Heart left ventricle (tissue), 16 donors: Measurements from ENCODE around the gene ATXN1. TPM values are rescaled to one million over a fixed set of nuclear protein-coding genes. Genes with fewer than 3 reads are reported as not detected.

ENCODE experiments used
- ATAC-seq, 4 donors: fragments of 200-7000 bp; cut with Tn5 transposase; one replicate each; pipeline ENCODE4 v1.9.1; 2020 to 2022; ENCODE audit warnings: moderate library complexity in 4 of 4, mild to moderate bottlenecking in 3 of 4, moderate number of reproducible peaks in 1 of 4
- DNase-seq, 5 donors: peaks; one replicate each; pipeline ENCODE4 v3.0.0-alpha.2; 2020
- H3K27ac ChIP-seq, 12 donors: fragments of 200-600 bp; sonication (generic) in 4 of 12; one replicate each; pipeline versions ENCODE4 v1.5.0 to v1.8.0; 2016 to 2022; ENCODE audit warnings: mild to moderate bottlenecking in 2 of 12
- H3K27me3 ChIP-seq, 9 donors: fragments of 200-600 bp; sonication (generic) in 2 of 9; one replicate each; pipeline versions ENCODE4 v1.5.1 to v1.8.0; 2016 to 2022; ENCODE audit warnings: mild to moderate bottlenecking in 3 of 9
- H3K36me3 ChIP-seq, 9 donors: fragments of 200-600 bp; sonication (generic) in 2 of 9; one replicate each; pipeline versions ENCODE4 v1.5.0 to v1.8.0; 2018 to 2022; ENCODE audit warnings: mild to moderate bottlenecking in 2 of 9
- H3K4me1 ChIP-seq, 12 donors: fragments of 200-600 bp; sonication (generic) in 4 of 12; one replicate each; pipeline versions ENCODE4 v1.5.0 to v1.8.0; 2016 to 2022; ENCODE audit warnings: mild to moderate bottlenecking in 3 of 12
- H3K4me3 ChIP-seq, 12 donors: fragments of 200-600 bp; sonication (generic) in 4 of 12; one replicate each; pipeline versions ENCODE4 v1.5.0 to v1.8.0; 2017 to 2022; ENCODE audit warnings: mild to moderate bottlenecking in 9 of 12, moderate library complexity in 4 of 12
- H3K9me3 ChIP-seq, 12 donors: fragments of 200-600 bp; sonication (generic) in 4 of 12; one replicate each; pipeline versions ENCODE4 v1.5.0 to v1.8.0; 2016 to 2022; ENCODE audit warnings: mild to moderate bottlenecking in 1 of 12
- POLR2A ChIP-seq, 2 donors: fragments of 450-650 bp; IDR thresholded peaks; one replicate each; pipeline ENCODE4 v1.6.1; 2017; ENCODE audit warnings: antibody characterized with exemption in 2 of 2, mild to moderate bottlenecking in 2 of 2, moderate library complexity in 2 of 2
- WGBS, 4 donors: extraction: QIAGEN DNeasy Blood & Tissue Kit in 2 of 4; methylation state at CpG; one replicate each; pipeline versions ENCODE4 v1.1.5 to v1.1.7; 2013 to 2018; 5-methylcytosine and 5-hydroxymethylcytosine counted together
- intact Hi-C, 10 donors: fragments of 100-400 bp; cut with DNase I; formaldehyde crosslinking; loops; one replicate each; pipeline versions ENCODE4 v1.11.1 to v1.14.2; 2022
- polyA plus RNA-seq, 2 donors: library from polyadenylated mRNA; stranded (reverse); fragments of 200-250 nt; gene quantifications; one replicate each; pipeline ENCODE4 v1.2.3, GENCODE V29; 2013
- total RNA-seq, 9 donors: library from RNA; depleted of rRNA in 2 of 9; stranded (reverse); fragments of >200 nt in 2 of 9; fragmentation: NEBNext Ultra II Directional in 3 of 9; extraction: Animal tissue kit (Norgen Biotek cat#: 25700) in 3 of 9; gene quantifications; one replicate each; pipeline versions ENCODE4 v1.1.0 to v1.2.4, GENCODE V29; 2016 to 2023
- TF ChIP-seq, protein P1 (sequence below), 12 donors: fragments of 200-600 bp; sonication (generic) in 4 of 12; IDR thresholded peaks; one replicate each; pipeline versions ENCODE4 v1.5.0 to v1.8.0; 2018 to 2022; ENCODE audit warnings: antibody characterized with exemption in 12 of 12, mild to moderate bottlenecking in 5 of 12
- donor health status: ischemic (EF 13 %, LVEDD 7.1; RV severe dilation, severe dysfunction).
- donor health status: healthy with polysubstance abuse.
- donor health status: DM: no; HTN: yes; CAD: no.
- donor health status: DM: no; HTN: no; CAD: no.
- donor health status: ischemic (EF 25% LVEDD 6.9; RV normal size, moderate dysfunction).
- donor health status: ischemic (EF 25% LVEDD 5.7; RV mildly dilated, moderate dysfunction).
- donor health status: healthy.
- donor health status: DM: yes; HTN: yes; CAD: no.
- donor health status: ischemic (EF 35%, LVEDD 5.7; RV mildly dilated, moderate dysfunction).
- donor health status: nonischemic (EF 11% LVEDD 7.7; RV severe dilation, severe dysfunction).
- donor health status: DM: yes; HTN: yes; CAD: no.
- donor health status: PGD.
- donor health status: ischemic (EF 29% LVEDD 5.4; RV normal size, mild dysfunction).
- donor health status: nonischemic (EF 23%, LVEDD 6.1; RV moderate dilation, normal function).

ATXN1 gene
- total and polyA plus RNA-seq, 11 donors: 8.7 to 51.8 (median 36.0) TPM

DNA sequence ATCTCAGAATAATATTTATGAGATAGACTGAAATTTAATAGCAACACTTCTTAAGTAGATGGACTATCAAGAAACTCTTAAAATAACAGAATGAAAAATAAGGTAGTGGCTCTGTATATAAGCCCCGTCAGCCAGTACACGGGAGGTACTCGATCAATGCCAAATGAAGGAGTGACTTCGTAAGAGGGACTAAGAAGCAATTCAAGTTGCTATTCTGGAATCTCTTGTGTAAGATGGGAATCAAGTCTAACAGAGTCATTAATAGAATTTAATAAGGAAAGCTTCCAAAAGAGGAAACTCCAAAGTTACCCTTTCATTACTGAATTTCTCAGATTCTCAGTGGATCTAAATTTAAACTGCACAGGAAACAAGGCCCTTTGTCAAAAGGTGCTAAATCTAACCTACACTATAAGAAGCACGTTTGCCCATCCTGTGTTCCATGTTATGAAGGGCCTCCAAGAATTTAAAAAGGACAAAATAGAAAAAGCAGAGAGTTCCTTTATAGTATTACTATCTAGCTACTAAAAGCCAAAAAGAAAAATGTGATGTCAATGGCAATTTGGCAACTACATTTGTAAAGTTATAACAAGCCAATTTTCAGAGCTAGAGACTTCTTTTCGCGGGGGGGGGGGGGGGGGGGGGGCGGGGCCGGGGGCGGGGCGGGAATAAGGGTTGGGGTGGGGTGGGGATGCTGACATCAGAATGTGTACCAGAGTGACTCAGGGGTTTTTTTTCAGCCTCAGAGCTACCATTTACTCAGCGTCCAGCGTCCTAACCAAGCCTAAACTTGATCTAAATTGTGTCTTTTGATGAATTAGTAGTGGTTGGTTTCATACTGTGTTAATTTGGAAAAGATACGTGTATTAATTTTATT is 322.3 kb downstream of the ATXN1 start:
- ATAC-seq (peak in 2 of 4 donors; percentile 49 to 56), DNase-seq (no peak)
- TF ChIP-seq, protein P1, sequence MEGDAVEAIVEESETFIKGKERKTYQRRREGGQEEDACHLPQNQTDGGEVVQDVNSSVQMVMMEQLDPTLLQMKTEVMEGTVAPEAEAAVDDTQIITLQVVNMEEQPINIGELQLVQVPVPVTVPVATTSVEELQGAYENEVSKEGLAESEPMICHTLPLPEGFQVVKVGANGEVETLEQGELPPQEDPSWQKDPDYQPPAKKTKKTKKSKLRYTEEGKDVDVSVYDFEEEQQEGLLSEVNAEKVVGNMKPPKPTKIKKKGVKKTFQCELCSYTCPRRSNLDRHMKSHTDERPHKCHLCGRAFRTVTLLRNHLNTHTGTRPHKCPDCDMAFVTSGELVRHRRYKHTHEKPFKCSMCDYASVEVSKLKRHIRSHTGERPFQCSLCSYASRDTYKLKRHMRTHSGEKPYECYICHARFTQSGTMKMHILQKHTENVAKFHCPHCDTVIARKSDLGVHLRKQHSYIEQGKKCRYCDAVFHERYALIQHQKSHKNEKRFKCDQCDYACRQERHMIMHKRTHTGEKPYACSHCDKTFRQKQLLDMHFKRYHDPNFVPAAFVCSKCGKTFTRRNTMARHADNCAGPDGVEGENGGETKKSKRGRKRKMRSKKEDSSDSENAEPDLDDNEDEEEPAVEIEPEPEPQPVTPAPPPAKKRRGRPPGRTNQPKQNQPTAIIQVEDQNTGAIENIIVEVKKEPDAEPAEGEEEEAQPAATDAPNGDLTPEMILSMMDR (IDR thresholded peaks at IDR 0.05): no peak
- Histone ChIP-seq H3K9me3 (no peaks in the 10 kb centered on the region), H3K27me3 (no peaks in the 10 kb centered on the region), H3K27ac (peak overlapping the region in 8 of 12 donors; percentile 13 to 54 (median 34)), H3K4me1 (peaks cover 0 to 55% (median 29%) of the 10 kb centered on the region in 12 donors), H3K36me3 (no peaks in the 10 kb centered on the region), H3K4me3 (no peak overlapping the region)
- WGBS, 4 donors: 20 to 31% (median 25%) methylated on average over 9 to 13 of the region's 14 CpGs
- intact Hi-C loops: loop anchor here in 1 of 10 donors (5.0 kb wide), 1 partner anchor 323 kb away; the partner anchor contains the start of gene ATXN1

DNA sequence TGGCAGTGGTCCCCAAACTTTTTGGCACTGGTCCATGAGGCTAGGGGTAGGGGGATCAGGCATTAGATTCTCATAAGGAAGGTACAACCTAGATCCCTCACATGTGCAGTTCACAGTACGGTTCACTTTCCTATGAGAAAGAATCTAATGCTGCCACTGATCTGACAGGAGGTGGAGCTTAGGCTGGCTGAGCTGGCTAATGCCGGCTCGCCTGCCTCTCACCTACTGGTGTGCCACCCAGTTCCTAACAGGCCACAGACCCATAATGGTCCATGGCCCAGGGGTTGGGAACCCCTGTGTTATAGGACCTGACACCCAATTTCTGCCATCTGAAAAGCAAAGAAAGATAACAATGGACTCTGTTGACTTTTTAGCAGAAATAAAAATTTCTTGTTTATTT is 323.3 kb downstream of the ATXN1 start:
- Histone ChIP-seq H3K27ac (peak overlapping the region in 2 of 12 donors; percentile 31 to 47), H3K4me1 (peaks cover 0 to 64% (median 35%) of the 10 kb centered on the region in 12 donors)
- 51 to 72% (median 54%) methylated on average over 3 of the region's 3 CpGs for WGBS, 4 donors

DNA sequence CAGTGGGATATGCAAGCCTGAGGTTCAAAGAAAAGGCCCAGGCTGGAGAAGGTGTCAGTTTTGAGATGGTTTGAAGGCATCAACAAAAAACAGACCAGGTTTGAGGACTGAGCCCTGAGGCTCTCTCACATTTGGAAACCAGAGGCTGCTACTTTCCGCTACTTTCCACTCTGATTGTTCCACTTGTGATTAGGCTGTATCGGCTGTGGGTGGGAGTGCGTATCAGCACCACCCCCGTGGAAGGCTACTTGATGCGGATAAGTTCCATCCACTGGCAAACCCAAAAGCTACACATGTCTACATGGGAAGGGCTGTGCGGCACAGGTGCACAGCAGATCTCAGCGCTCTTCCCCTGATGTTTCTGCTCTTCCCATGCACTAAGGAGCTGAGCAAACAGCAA is 324.2 kb downstream of the ATXN1 start:
- TF ChIP-seq, protein P1 (IDR thresholded peaks at IDR 0.05): no peak
- TF ChIP-seq POLR2A (IDR thresholded peaks at IDR 0.05): no peak
- WGBS, 4 donors: 83 to 92% (median 91%) methylated on average over 7 of the region's 7 CpGs
- ATAC-seq (no peak), DNase-seq (no peak)
- Histone ChIP-seq H3K9me3 (no peaks in the 10 kb centered on the region), H3K36me3 (no peaks in the 10 kb centered on the region), H3K27ac (peak overlapping the region in 1 of 12 donors; percentile 52), H3K4me3 (peak overlapping the region in 1 of 12 donors; percentile 39), H3K27me3 (no peaks in the 10 kb centered on the region), H3K4me1 (peaks cover 0 to 73% (median 43%) of the 10 kb centered on the region in 12 donors)
- intact Hi-C loops: loop anchor here in 1 of 10 donors (5.0 kb wide), 1 partner anchor 325 kb away; the partner anchor contains the start of gene ATXN1

More for the DNA sequence above, 323.3 kb downstream of the ATXN1 start:
- no peaks in the 10 kb centered on the region for H3K27me3 ChIP-seq
- ATAC-seq (peak in 3 of 4 donors; percentile 71 to 76 (median 73)), DNase-seq (peak in 1 of 5 donors; percentile 35)
- TF ChIP-seq POLR2A (IDR thresholded peaks at IDR 0.05): no peak
- TF ChIP-seq, protein P1 (IDR thresholded peaks at IDR 0.05): no peak
- peak overlapping the region in 1 of 12 donors; percentile 39 for H3K4me3 ChIP-seq
- intact Hi-C loops: loop anchor here in 1 of 10 donors (5.0 kb wide), 1 partner anchor 324 kb away; the partner anchor contains the start of gene ATXN1
- H3K36me3 ChIP-seq: no peaks in the 10 kb centered on the region
- H3K9me3 ChIP-seq: no peaks in the 10 kb centered on the region

DNA sequence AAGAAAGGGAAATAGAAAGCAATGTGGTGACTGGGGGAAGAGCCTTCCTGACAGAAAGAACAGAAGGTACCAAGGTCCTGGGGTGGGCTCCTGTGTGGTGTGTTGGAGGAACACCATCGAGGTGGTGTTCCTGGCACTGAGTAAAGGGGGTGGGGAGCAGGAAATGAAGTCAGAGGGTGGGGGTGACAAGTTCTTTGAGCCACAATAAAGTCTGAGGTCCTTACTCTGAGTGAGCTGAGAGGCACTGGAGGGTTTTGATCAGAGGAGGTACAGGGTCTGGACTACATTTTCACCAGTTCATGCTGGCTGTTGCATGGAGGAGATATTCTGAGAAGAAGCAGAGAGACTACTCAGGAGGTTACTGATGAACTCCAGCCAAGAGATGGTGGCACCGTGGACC is 324.7 kb downstream of the ATXN1 start:
- ATAC-seq (no peak), DNase-seq (no peak)
- intact Hi-C loops: loop anchor here in 1 of 10 donors (5.0 kb wide), 1 partner anchor 326 kb away; the partner anchor contains the start of gene ATXN1
- TF ChIP-seq, protein P1 (IDR thresholded peaks at IDR 0.05): no peak
- TF ChIP-seq POLR2A (IDR thresholded peaks at IDR 0.05): no peak
- peak overlapping the region in 1 of 12 donors; percentile 39 for H3K4me3 ChIP-seq
- H3K27me3 ChIP-seq: no peaks in the 10 kb centered on the region
- no peaks in the 10 kb centered on the region for H3K36me3 ChIP-seq
- H3K27ac ChIP-seq: peak overlapping the region in 1 of 12 donors; percentile 52
- H3K4me1 ChIP-seq: peaks cover 0 to 79% (median 45%) of the 10 kb centered on the region in 12 donors
- no peaks in the 10 kb centered on the region for H3K9me3 ChIP-seq
- 69 to 79% (median 73%) methylated on average over 2 of the region's 2 CpGs for WGBS, 4 donors
